ENCODE measurements around the gene WNT6. TPM values are rescaled to one million over a fixed set of nuclear protein-coding genes. Genes with fewer than 3 reads are reported as not detected.
A peak's percentile ranks its signal among the peaks of the same experiment; 100 is the strongest.

WNT6 gene
- total and polyA plus RNA-seq, 4 donors, result 0.08 to 0.54 (median 0.28) TPM

- Histone ChIP-seq H3K4me1 (ENCODE audit: control insufficient read depth in 5 of 5, insufficient read depth in 5 of 5, low read length in 5 of 5) (peaks cover 0 to 9% (median 4%) of the 10 kb centered on the region in 5 donors), H3K9me3 (ENCODE audit: control insufficient read depth in 4 of 4, insufficient read depth in 3 of 4, low read length in 3 of 4) (no peaks in the 10 kb centered on the region), H3K9ac (ENCODE audit: insufficient read depth in 1 of 2, low read length in 2 of 2) (no peak overlapping the region), H3K27me3 (ENCODE audit: control insufficient read depth in 3 of 3, insufficient read depth in 3 of 3, low read length in 2 of 3) (peaks cover 0 to 59% (median 46%) of the 10 kb centered on the region in 3 donors), H3K36me3 (ENCODE audit: control insufficient read depth in 4 of 4, insufficient read depth in 4 of 4, low read length in 4 of 4) (no peaks in the 10 kb centered on the region), H3K4me3 (no peak overlapping the region), H3K27ac (ENCODE audit: low read depth in 1 of 2, low read length in 1 of 2) (no peak overlapping the region)
- ATAC-seq (ENCODE audit: insufficient read depth, low FRiP score), result no peak
- 85 to 92% methylated on average over 3 of the region's 3 CpGs for WGBS, 2 donors
- DNase-seq, result no peak
- TF ChIP-seq CTCF (IDR thresholded peaks at IDR 0.05; ENCODE audit: control extremely low read depth, extremely low read depth), result no peak
Observed at GRCh38 chr2:218863021-218863520, 3.5 kb downstream of the WNT6 start.

- Histone ChIP-seq H3K27me3 (ENCODE audit: control insufficient read depth in 3 of 3, insufficient read depth in 3 of 3, low read length in 2 of 3) (peaks cover 0 to 65% (median 50%) of the 10 kb centered on the region in 3 donors), H3K4me1 (ENCODE audit: control insufficient read depth in 5 of 5, insufficient read depth in 5 of 5, low read length in 5 of 5) (peaks cover 0 to 4% (median 3%) of the 10 kb centered on the region in 5 donors), H3K36me3 (ENCODE audit: control insufficient read depth in 4 of 4, insufficient read depth in 4 of 4, low read length in 4 of 4) (no peaks in the 10 kb centered on the region), H3K27ac (ENCODE audit: low read depth in 1 of 2, low read length in 1 of 2) (no peak overlapping the region), H3K4me3 (no peak overlapping the region), H3K9ac (ENCODE audit: insufficient read depth in 1 of 2, low read length in 2 of 2) (no peak overlapping the region), H3K9me3 (ENCODE audit: control insufficient read depth in 4 of 4, insufficient read depth in 3 of 4, low read length in 3 of 4) (no peaks in the 10 kb centered on the region)
- WGBS, 2 donors, result 71 to 82% methylated on average over 4 of the region's 4 CpGs
- no peak for ATAC-seq (ENCODE audit: insufficient read depth, low FRiP score)
- DNase-seq, result no peak
- TF ChIP-seq CTCF (IDR thresholded peaks at IDR 0.05; ENCODE audit: control extremely low read depth, extremely low read depth), result no peak
Observed at GRCh38 chr2:218865396-218865795, 5.8 kb downstream of the WNT6 start.

GRCh38 chr2:218865999-218866398 is 6.4 kb downstream of the WNT6 start:
- H3K27me3 ChIP-seq (ENCODE audit: control insufficient read depth in 3 of 3, insufficient read depth in 3 of 3, low read length in 2 of 3), result peaks cover 3 to 65% (median 52%) of the 10 kb centered on the region in 3 donors

More at GRCh38 chr2:218865999-218866398, 6.4 kb downstream of the WNT6 start:
- H3K27ac ChIP-seq (ENCODE audit: low read depth in 1 of 2, low read length in 1 of 2), result no peak overlapping the region
- peak in 1 of 3 donors; percentile 9 for DNase-seq
- TF ChIP-seq CTCF (IDR thresholded peaks at IDR 0.05; ENCODE audit: control extremely low read depth, extremely low read depth), result no peak
- peaks cover 0 to 4% (median under 1%) of the 10 kb centered on the region in 5 donors for H3K4me1 ChIP-seq (ENCODE audit: control insufficient read depth in 5 of 5, insufficient read depth in 5 of 5, low read length in 5 of 5)
- WGBS, 2 donors, result 62 to 74% methylated on average over 4 to 5 of the region's 6 CpGs
- H3K9me3 ChIP-seq (ENCODE audit: control insufficient read depth in 4 of 4, insufficient read depth in 3 of 4, low read length in 3 of 4), result no peaks in the 10 kb centered on the region
- no peaks in the 10 kb centered on the region for H3K36me3 ChIP-seq (ENCODE audit: control insufficient read depth in 4 of 4, insufficient read depth in 4 of 4, low read length in 4 of 4)
- H3K4me3 ChIP-seq, result no peak overlapping the region
- no peak overlapping the region for H3K9ac ChIP-seq (ENCODE audit: insufficient read depth in 1 of 2, low read length in 2 of 2)
- ATAC-seq (ENCODE audit: insufficient read depth, low FRiP score), result no peak
